SK-N-SH (cell line): ENCODE results near the gene STH.

Experiments used
- EZH2phosphoT487 ChIP-seq: fragments of 200-600 bp; sonication (generic); IDR thresholded peaks from 2 replicates; pipeline ENCODE4 v1.6.1; 2017; ENCODE audit warnings: low read depth, mixed run types, mild to moderate bottlenecking, antibody characterized with exemption, moderate library complexity, borderline replicate concordance
- GABPA ChIP-seq: IDR thresholded peaks from 2 replicates; pipeline ENCODE4 v1.4.0; 2012; ENCODE audit warnings: low read depth, mild to moderate bottlenecking
- MXI1 ChIP-seq: IDR thresholded peaks from 2 replicates; pipeline ENCODE4 v1.6.1; 2012; ENCODE audit warnings: mild to moderate bottlenecking, low read depth, low read length, improper control_type of control experiment
- RCOR1 ChIP-seq: fragments of 150-350 bp; IDR thresholded peaks from 2 replicates; pipeline ENCODE4 v1.6.1; 2017; ENCODE audit warnings: antibody characterized with exemption, low read length
- SMC3 ChIP-seq: IDR thresholded peaks from 2 replicates; pipeline ENCODE4 v1.6.1; 2012; ENCODE audit warnings: low read depth, low read length, improper control_type of control experiment
- TF ChIP-seq, protein P1 (sequence below): fragments of 200-600 bp; sonication (generic); IDR thresholded peaks from 2 replicates; pipeline ENCODE4 v1.6.1; 2017; ENCODE audit warnings: antibody characterized with exemption, mild to moderate bottlenecking, moderate library complexity
- TF ChIP-seq, protein P2 (sequence below): fragments of 150-350 bp; IDR thresholded peaks from 2 replicates; pipeline ENCODE4 v1.6.1; 2017; ENCODE audit warnings: antibody characterized with exemption, low read length, low read depth, borderline replicate concordance
- TF ChIP-seq, protein P3 (sequence below): IDR thresholded peaks from 2 replicates; pipeline ENCODE4 v1.6.1; 2012; ENCODE audit warnings: mild to moderate bottlenecking, low read depth, low read length, moderate library complexity

DNA sequence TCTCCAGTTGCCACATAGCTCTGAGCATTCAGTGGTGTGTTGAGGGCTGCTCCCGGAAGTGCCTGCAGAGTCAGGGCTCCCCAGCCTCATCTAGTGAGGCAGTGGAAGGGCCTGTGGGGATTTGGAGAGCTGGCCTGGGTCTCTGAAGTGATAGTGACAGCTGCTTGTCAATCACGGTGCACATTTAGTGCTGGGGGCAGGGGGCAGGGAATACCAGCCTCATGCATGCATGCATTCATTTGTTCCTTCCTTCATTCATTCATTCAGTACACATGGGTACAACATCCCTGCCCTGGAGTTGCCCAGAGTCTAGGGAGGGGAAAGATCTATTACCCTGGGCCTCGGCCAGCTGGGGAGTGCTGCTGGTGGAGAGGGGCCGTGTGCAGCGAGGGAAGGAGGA, 11.3 kb upstream of the STH start:
- TF ChIP-seq SMC3 (no peak), RCOR1 (no peak), MXI1 (no peak), EZH2phosphoT487 (no peak), GABPA (no peak)
- TF ChIP-seq, protein P1, sequence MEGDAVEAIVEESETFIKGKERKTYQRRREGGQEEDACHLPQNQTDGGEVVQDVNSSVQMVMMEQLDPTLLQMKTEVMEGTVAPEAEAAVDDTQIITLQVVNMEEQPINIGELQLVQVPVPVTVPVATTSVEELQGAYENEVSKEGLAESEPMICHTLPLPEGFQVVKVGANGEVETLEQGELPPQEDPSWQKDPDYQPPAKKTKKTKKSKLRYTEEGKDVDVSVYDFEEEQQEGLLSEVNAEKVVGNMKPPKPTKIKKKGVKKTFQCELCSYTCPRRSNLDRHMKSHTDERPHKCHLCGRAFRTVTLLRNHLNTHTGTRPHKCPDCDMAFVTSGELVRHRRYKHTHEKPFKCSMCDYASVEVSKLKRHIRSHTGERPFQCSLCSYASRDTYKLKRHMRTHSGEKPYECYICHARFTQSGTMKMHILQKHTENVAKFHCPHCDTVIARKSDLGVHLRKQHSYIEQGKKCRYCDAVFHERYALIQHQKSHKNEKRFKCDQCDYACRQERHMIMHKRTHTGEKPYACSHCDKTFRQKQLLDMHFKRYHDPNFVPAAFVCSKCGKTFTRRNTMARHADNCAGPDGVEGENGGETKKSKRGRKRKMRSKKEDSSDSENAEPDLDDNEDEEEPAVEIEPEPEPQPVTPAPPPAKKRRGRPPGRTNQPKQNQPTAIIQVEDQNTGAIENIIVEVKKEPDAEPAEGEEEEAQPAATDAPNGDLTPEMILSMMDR: no peak
- TF ChIP-seq, protein P2, sequence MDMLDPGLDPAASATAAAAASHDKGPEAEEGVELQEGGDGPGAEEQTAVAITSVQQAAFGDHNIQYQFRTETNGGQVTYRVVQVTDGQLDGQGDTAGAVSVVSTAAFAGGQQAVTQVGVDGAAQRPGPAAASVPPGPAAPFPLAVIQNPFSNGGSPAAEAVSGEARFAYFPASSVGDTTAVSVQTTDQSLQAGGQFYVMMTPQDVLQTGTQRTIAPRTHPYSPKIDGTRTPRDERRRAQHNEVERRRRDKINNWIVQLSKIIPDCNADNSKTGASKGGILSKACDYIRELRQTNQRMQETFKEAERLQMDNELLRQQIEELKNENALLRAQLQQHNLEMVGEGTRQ: no peak
- TF ChIP-seq, protein P3, sequence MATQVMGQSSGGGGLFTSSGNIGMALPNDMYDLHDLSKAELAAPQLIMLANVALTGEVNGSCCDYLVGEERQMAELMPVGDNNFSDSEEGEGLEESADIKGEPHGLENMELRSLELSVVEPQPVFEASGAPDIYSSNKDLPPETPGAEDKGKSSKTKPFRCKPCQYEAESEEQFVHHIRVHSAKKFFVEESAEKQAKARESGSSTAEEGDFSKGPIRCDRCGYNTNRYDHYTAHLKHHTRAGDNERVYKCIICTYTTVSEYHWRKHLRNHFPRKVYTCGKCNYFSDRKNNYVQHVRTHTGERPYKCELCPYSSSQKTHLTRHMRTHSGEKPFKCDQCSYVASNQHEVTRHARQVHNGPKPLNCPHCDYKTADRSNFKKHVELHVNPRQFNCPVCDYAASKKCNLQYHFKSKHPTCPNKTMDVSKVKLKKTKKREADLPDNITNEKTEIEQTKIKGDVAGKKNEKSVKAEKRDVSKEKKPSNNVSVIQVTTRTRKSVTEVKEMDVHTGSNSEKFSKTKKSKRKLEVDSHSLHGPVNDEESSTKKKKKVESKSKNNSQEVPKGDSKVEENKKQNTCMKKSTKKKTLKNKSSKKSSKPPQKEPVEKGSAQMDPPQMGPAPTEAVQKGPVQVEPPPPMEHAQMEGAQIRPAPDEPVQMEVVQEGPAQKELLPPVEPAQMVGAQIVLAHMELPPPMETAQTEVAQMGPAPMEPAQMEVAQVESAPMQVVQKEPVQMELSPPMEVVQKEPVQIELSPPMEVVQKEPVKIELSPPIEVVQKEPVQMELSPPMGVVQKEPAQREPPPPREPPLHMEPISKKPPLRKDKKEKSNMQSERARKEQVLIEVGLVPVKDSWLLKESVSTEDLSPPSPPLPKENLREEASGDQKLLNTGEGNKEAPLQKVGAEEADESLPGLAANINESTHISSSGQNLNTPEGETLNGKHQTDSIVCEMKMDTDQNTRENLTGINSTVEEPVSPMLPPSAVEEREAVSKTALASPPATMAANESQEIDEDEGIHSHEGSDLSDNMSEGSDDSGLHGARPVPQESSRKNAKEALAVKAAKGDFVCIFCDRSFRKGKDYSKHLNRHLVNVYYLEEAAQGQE: no peak
